Mucosa of stomach (tissue), 1 donor: ENCODE measurements around the gene KRT13.

Experiments
- H3K27me3 ChIP-seq: one replicate; pipeline ENCODE4 v1.7.0; 2013; ENCODE audit warnings: mild to moderate bottlenecking, low read length; ENCODE audit not compliant: control insufficient read depth, insufficient read depth
- H3K36me3 ChIP-seq: one replicate; pipeline ENCODE4 v1.7.0; 2013; ENCODE audit warnings: low read length; ENCODE audit not compliant: control insufficient read depth, insufficient read depth
- H3K4me1 ChIP-seq: one replicate; pipeline ENCODE4 v1.7.0; 2013; ENCODE audit warnings: mild to moderate bottlenecking, low read length; ENCODE audit not compliant: control insufficient read depth, insufficient read depth
- H3K4me3 ChIP-seq: one replicate; pipeline ENCODE4 v1.7.0; 2013; ENCODE audit warnings: low read length
- H3K9ac ChIP-seq: one replicate; pipeline ENCODE4 v1.7.0; 2013; ENCODE audit warnings: mild to moderate bottlenecking, low read length, moderate library complexity
- H3K9me3 ChIP-seq: one replicate; pipeline ENCODE4 v1.7.0; 2013; ENCODE audit warnings: mild to moderate bottlenecking, low read length, moderate library complexity; ENCODE audit not compliant: control insufficient read depth
- donor health status: Pancreatic carcinoma.

Gene KRT13

GRCh38 chr17:41483991-41484826 lies 21.2 kb downstream of the KRT13 start:
- H3K27me3 ChIP-seq: peaks cover 32% of the 10 kb centered on the region
- no peaks in the 10 kb centered on the region for H3K9me3 ChIP-seq
- H3K9ac ChIP-seq: no peak overlapping the region
- H3K4me1 ChIP-seq: peaks cover 30% of the 10 kb centered on the region
- no peak overlapping the region for H3K4me3 ChIP-seq
- no peaks in the 10 kb centered on the region for H3K36me3 ChIP-seq

DNA sequence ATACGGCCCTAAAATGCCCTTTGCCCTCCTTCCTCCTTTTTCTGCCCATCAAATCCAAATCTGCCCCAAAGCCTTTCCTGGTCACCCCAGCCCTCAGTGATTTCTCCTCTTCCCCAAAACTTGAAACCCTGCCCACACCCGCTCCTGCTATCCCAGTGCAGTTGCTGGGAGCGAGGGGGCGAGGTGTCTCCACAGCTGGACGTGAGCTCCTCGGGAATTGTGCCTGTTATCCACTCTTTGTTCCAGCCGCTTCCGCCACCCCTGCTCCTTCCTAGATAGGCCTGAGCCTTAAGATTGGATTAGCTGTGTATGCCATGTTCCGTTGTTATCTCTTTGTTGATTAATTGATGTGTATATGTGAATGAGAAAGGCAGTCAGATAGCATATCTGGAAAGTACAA lies 21.9 kb downstream of the KRT13 start:
- Histone ChIP-seq H3K4me1 (peaks cover 30% of the 10 kb centered on the region), H3K36me3 (no peaks in the 10 kb centered on the region), H3K9me3 (no peaks in the 10 kb centered on the region), H3K4me3 (no peak overlapping the region), H3K27me3 (peaks cover 32% of the 10 kb centered on the region), H3K9ac (no peak overlapping the region)

GRCh38 chr17:41481036-41481435 lies 24.4 kb downstream of the KRT13 start, which contains the start of gene KRT35:
Gene KRT35 (minus strand): TSS chr17:41481151. CDS start chr17:41481097, 54 bp downstream.
- H3K4me3 ChIP-seq: no peak within 1 kb of the TSS
- H3K9me3 ChIP-seq: no peaks in the 10 kb centered on the region
- peaks cover 36% of the 10 kb centered on the region for H3K27me3 ChIP-seq
- H3K36me3 ChIP-seq: no peaks in the 10 kb centered on the region
- H3K9ac ChIP-seq: no peak within 1 kb of the TSS
- H3K4me1 ChIP-seq: peaks cover 34% of the 10 kb centered on the region

GRCh38 chr17:41480581-41480980 lies 24.8 kb downstream of the KRT13 start:
- Histone ChIP-seq H3K27me3 (peaks cover 31% of the 10 kb centered on the region), H3K9me3 (no peaks in the 10 kb centered on the region), H3K36me3 (no peaks in the 10 kb centered on the region), H3K9ac (no peak overlapping the region), H3K4me1 (peaks cover 33% of the 10 kb centered on the region), H3K4me3 (no peak overlapping the region)

GRCh38 chr17:41480136-41480535 lies 25.3 kb downstream of the KRT13 start:
- peaks cover 29% of the 10 kb centered on the region for H3K4me1 ChIP-seq
- no peaks in the 10 kb centered on the region for H3K9me3 ChIP-seq
- H3K4me3 ChIP-seq: no peak overlapping the region
- H3K9ac ChIP-seq: no peak overlapping the region
- H3K36me3 ChIP-seq: no peaks in the 10 kb centered on the region
- H3K27me3 ChIP-seq: peaks cover 27% of the 10 kb centered on the region

DNA sequence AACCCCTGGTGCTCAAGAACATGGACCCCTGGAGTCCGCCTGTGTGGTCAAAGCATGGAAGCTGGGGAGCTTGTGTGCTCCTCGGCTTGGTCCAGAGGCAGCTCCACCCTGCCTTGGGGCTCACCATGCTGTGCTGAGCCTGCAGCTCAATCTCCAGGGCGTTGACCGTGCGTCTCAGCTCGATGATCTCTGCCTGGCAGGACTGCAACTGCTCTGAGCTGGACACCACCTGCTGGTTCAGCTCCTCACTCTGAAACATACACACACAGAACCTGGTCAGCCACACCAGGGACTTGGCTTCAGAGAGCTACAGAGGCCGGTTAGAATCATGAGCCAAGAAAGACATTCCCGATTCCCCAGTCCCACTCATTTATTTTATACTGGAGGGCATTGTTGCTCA lies 27.2 kb downstream of the KRT13 start:
- Histone ChIP-seq H3K36me3 (no peaks in the 10 kb centered on the region), H3K9ac (no peak overlapping the region), H3K9me3 (no peaks in the 10 kb centered on the region), H3K4me1 (peaks cover 10% of the 10 kb centered on the region), H3K27me3 (peaks cover 16% of the 10 kb centered on the region), H3K4me3 (no peak overlapping the region)

DNA sequence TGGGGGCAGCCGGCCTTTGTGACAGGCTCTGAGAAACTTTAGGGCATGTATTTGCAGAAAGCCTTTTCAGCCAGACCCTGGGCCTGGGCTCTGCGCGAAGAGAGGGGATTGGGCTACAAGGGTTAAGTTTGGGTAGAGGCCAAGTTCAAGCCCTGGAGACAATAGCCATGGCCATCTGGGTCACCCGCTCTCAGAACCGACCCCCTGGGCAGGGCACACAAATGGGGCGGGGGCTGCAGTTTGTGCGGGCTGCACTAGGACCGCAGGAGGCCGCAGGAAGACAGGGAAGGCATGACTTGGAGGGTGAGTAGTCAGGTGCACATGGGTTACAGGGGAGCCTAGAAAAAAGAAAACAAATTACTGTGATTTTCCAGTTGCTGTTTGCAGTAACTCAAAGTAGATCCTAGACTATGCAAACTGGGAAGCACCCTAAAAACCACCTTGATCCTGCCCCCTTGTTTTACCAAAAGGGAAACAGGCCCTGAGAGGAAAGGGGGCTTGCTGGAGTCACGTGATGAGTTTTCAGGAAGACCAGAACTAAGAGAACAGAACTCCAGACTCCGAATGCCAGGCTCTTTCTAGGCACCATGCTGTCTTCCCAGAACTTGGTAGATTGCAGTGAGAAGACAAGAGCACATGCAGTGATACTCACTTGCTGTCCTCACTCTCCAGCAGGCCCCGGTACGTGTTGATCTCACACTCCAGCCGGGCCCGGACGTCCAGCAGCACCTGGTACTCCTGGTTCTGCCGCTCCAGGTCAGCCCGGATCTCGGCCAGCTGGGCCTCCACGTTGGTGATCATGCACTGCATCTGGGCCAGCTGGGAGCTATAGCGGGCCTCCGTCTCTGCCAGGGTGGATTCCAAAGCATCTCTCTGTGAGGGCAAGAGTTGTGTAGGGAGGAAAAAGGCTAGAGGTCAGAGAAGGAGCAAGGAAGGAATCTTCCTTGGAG lies 28.3 kb downstream of the KRT13 start:
- Histone ChIP-seq H3K4me3 (no peak overlapping the region), H3K27me3 (peaks cover 15% of the 10 kb centered on the region), H3K4me1 (peaks cover 5% of the 10 kb centered on the region), H3K36me3 (no peaks in the 10 kb centered on the region), H3K9me3 (no peaks in the 10 kb centered on the region), H3K9ac (no peak overlapping the region)

- no peak overlapping the region for H3K4me3 ChIP-seq
- no peaks in the 10 kb centered on the region for H3K36me3 ChIP-seq
- H3K27me3 ChIP-seq: peaks cover 6% of the 10 kb centered on the region
- peaks cover 4% of the 10 kb centered on the region for H3K4me1 ChIP-seq
- H3K9me3 ChIP-seq: no peaks in the 10 kb centered on the region
- H3K9ac ChIP-seq: no peak overlapping the region
Observed at GRCh38 chr17:41475421-41475820, 30.0 kb downstream of the KRT13 start.

DNA sequence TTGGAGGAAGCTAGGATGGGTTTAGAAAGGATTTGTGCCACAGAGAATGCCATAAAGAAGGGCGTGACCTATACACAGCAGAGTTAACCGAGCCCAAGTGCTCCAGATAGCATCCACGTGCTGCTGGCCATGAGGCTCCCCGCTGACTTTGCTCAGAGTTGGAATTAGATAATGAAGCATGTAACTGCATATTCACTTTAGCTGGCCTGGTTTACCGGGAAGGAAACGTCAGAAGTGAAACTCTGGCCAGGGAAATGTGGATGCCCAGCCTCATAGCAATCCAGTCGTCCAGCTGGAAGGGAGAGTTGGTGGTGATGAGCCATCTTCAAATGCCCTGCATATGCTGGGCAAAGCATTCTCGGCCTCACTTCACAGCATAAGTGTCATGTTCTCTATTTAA lies 30.5 kb downstream of the KRT13 start:
- no peak overlapping the region for H3K9ac ChIP-seq
- no peaks in the 10 kb centered on the region for H3K9me3 ChIP-seq
- H3K4me1 ChIP-seq: peaks cover 4% of the 10 kb centered on the region
- H3K27me3 ChIP-seq: peaks cover 6% of the 10 kb centered on the region
- H3K4me3 ChIP-seq: no peak overlapping the region
- no peaks in the 10 kb centered on the region for H3K36me3 ChIP-seq

DNA sequence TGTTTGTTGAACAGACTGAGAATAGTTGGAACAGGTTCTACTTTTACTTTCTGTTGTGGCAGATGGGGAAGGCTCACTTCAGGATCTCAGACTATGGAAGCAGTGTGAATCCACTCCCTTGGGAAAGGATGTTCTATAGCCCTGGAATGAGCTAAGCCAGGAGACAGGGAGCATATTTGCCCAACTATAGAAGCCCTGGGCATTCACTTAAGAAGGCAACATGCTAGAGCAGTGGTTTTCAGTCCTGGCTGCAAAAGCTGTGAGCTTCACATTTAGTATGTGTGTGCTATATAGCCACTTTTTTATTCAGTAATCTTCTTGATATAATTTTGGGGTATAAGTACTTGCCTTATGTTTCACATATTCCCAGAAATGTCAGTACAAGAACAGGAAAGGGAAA lies 37.1 kb downstream of the KRT13 start:
- no peaks in the 10 kb centered on the region for H3K9me3 ChIP-seq
- H3K9ac ChIP-seq: no peak overlapping the region
- H3K4me3 ChIP-seq: no peak overlapping the region
- H3K27me3 ChIP-seq: no peaks in the 10 kb centered on the region
- H3K4me1 ChIP-seq: peaks cover 13% of the 10 kb centered on the region
- H3K36me3 ChIP-seq: no peaks in the 10 kb centered on the region

DNA sequence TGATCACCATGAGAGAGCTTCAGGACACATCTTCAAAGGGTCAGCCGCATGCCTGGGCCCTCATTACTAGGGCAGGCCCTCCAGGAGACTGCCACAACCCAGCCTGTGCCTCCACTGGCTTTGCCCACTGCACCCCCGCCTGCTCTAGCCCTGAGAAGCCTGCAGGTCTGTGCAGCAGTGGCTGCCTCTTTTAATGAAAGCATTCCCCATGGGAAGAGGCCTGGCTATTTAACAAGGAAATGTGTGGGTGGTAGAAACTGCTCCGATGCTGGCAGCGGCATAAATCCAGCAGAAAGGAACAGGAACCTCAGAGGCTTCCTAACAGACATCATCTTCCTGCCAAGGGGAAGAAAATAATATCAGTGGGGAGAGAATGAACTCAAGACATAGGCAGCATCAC lies 37.9 kb downstream of the KRT13 start:
- Histone ChIP-seq H3K36me3 (no peaks in the 10 kb centered on the region), H3K9me3 (no peaks in the 10 kb centered on the region), H3K27me3 (no peaks in the 10 kb centered on the region), H3K9ac (no peak overlapping the region), H3K4me3 (no peak overlapping the region), H3K4me1 (peaks cover 13% of the 10 kb centered on the region)

GRCh38 chr17:41466988-41467387 lies 38.4 kb downstream of the KRT13 start, which contains the start of gene KRT32:
Gene KRT32 (minus strand): TSS chr17:41467386. CDS start chr17:41467325, 61 bp downstream.
- Histone ChIP-seq H3K9me3 (no peaks in the 10 kb centered on the region), H3K4me1 (peaks cover 13% of the 10 kb centered on the region), H3K4me3 (no peak within 1 kb of the TSS), H3K36me3 (no peaks in the 10 kb centered on the region), H3K9ac (no peak within 1 kb of the TSS), H3K27me3 (no peaks in the 10 kb centered on the region)
